Medulla oblongata (tissue), 1 donor: Measurements from ENCODE around the gene INO80B.
"Not testable (repeated sequence)": the region's sequence is repeated elsewhere in the genome, so short reads cannot be mapped to it uniquely, and the experiment has no call there.

Experiments used
- DNase-seq: peaks from one replicate; pipeline ENCODE4 v3.0.0-alpha.2; 2015; ENCODE audit errors: extremely low spot score

The INO80B gene

GRCh38 chr2:74454654-74455511, at the start of gene INO80B:
TSS of gene INO80B (plus strand) at chr2:74455087. CDS start at chr2:74455117, 30 bp downstream.
- DNase-seq = peak; percentile 99

- DNase-seq = no peak
These were observed 48.9 kb upstream of the INO80B start for GRCh38 chr2:74406035-74406434.

DNA sequence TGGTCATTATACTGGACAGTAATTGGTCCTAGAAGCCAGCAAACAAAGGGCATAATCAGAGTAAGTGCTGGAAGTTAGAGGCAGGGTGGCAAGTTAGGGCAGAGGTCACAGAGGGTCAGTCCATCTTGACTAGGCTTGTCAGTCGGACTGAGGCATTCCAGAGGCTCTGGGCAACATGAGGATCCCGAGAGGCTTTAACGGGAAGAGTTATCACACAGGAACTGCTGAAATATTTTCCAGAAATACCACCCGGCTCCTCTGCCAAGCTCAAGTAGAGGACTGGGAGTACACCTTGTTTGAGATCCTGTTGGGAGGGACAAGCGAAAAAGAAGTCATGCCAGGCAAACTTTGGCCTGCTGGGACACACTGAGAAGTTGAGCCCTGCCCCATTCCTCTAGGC, 47.2 kb upstream of the INO80B start:
- no peak for DNase-seq

DNA sequence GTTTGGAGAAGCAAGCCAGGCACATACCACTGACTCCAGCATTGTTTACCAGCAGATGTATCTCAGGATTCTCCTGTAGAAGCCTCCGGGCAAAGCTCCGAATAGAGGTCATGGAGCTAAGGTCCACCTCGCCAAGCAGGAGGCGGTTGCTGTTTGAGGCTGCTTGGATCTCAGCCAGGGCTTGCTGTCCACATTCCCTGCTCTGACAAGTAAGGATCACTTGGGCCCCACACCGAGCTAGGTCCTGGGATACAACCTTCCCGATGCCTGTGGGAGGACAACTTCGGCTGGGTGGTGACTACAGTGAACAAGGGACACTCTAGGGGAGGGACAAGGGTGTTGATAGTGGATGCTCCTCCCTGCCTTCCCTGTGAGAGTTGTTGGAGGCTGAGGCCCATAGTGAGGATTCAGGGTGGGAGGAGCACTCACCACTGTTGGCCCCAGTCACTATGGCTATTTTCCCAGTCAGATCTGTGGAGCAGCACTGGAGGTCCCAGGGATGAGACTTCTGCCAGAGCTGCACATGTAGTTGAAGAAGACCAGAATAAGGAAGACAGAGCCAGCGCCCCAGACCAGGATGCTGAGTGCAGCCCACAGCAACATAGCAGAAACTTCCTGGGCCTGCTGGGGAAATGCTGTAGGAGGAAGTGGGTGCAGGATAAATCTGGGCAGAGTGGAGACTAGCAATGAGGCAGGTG, 41.7 kb upstream of the INO80B start:
- DNase-seq = no peak

DNA sequence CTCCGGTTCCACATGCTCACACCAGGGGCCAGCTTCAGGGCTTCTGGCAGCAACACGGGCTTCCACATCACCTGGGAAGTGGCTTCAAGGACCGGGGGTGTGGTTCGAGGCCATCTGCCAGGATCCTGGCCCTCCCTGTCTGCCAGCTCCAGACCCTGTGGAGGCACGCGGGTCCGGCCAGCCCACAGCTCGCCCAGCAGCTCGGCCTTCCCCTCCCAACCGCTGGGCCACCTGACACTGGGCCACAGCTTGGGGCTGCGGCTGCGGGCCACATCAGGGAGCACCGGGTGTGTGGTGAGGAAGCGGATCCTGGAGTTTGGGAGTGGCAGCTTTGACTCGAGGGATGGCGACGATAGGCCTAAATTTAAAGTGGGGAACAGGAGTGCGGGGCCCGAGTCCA, 40.4 kb upstream of the INO80B start:
- DNase-seq = no peak

DNA sequence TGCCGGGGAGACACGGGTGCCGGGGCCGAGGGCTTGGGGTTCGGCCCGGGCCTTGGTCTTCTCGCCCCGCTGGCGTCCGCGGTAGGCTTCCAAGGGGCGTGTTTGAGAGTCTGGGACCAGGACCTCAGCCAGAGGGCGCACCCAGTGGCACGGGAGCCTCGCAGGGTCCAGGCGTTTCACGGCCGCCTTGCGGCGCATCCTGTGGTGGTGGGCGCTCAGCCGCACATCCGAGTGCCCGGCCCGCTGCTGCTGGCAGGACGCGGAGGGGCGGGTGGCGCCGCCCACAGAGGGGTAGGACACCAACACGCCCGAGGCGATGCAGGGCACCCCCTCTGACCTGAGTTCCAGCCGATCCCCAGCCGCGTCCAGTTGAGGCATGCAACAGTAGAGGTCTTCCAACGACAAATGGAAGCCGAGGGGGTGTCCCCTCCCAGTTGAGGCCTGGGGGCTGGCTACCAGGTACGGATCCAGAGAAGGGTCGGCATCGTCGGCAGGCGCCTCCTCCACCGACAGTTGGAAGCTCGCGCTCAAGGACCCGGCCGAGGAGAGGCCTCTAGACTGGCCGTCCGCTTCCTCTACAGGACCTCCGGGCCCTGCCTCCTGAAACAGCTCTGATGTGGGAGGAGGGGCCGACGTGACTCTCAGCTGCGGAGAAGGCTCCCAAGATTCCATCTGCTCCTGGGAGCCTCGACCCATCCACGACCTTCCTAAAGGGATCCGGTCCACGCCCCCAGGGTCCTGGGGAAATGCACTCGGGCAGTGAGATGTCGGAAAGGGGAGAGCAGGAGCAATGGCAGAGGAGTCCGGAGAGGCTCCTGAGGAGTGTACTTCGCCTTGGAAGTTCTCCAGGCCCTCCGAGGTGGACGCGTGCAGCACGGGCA, 39.8 kb upstream of the INO80B start:
- peak; percentile 54 for DNase-seq

DNA sequence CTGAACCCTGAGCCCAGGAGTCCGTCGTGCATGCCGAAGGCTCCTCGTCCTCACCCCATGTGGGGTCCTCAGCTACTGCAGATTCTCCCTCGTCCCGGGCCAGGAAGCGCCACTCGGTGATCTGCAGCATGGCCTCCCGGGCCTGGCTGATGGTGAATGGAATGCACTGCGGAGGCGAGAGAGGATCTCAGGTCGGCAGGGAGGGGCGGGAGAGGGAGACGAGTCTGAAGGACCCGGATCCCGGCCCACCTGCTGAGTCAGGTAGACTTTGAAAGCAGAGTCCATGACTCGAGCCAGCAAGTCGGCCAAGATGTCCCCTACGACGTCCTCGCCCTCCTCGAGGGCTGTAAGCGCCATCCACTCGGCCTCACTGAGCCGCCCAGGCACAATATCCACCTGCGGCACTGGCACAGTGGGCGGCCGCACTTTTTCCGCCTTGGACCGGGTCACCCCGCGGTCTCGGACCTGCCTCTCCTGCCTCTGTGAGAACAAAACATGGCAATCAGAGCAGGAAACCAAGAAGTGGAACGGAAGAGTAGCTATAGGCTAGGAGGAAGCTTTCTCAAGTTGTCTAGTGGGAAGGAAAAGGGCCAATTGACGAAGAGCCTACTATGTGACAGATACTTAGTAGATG, 39.0 kb upstream of the INO80B start:
- DNase-seq = no peak

GRCh38 chr2:74416778-74417177, 38.1 kb upstream of the INO80B start:
- DNase-seq = no peak

DNA sequence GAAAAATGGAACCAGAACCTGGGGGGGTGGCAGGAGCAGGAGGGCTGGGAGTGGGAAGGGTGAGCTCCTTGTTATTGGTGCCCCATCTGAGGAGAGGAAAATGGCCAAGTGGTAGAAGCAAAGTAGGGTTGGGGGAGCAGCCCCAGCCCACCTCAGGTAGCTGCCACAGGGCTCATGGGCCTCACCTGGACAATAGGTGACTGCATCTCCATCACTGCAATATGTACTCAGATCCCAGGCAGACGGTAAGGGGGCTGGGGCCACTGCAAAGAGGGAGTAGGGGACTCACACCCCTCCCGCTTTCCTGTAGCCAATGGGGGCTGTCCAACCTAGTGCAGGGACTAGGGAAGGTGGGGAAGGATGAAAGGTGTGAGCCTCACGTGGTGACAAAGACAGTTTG, 37.7 kb upstream of the INO80B start:
- DNase-seq = no peak

DNA sequence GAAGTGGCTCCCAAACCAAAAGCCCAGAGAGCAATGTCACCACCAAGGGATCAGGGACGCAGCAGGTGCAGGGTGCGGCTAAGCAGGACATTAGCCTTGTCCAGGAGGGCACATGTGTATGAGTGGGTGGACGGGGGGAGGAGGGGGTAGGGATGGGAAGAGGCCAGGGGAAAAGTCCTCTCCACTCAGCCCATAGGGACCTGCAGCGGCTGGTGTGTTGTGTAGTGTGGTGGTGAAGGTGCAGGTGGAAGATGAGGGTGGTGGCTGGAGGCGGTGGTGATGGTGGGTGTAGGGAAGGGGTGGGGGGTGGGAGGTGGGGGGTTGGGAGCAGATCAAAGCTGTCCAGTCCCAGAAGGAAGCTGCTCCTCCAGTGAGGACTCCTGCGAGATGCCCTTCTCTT, 37.1 kb upstream of the INO80B start:
- DNase-seq = no peak

DNA sequence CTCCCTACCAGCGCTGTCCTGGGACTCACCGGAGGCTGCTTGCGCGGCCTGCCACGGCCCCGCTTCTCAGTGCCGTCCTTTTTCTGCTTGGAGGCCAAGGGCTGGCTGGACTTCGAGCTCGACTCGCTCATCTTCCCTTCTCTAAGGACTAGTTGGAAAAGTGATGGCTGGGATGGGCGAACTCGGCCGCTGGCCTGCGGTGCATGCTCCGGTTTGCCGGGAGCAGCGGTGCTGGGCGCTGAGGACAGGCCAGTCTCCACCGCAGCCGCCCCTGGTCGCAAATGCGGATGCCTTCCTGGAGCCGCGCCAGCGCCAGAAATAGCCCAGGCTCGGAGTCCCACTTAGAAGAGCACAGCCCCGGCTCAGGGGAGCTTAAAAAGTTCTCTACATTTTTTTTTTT, 36.6 kb upstream of the INO80B start:
- no peak for DNase-seq

DNA sequence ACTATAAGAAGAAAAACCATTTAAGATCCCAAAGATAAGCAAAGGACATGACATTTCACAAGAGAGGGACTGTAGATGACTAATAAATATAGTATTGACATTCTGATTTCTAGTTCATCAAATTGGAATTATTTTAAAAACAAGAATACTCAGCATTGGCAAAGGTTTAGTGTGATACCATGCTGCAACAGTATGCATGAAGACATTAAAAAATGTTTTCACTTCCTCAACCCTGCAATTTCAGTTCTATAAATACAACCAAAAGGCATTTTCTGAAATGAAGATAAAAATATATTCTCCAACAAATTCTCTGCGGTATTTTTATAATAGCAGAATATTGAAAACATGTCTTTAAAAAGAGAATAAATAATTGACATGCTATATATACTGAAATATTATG, 35.5 kb upstream of the INO80B start:
- no peak for DNase-seq

DNA sequence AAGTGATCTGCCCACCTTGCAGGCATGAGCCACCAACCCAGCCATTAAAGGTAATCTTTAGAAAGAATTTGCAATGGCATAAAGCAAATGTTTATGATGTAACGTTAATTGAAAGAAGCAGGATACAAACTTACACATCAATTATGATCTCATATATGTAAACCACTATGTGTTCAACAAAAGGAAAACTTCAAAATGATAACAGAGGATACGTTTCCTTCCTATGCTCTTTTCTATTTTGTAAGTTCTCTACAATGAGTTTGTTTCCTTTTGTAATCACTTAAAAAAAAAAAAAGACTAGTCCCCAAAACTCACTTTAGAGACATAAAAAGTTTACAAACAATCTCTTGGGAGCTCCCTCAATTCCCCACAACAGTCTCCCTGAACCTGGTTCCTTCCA, 34.9 kb upstream of the INO80B start:
- DNase-seq = no peak

- DNase-seq = not testable (repeated sequence)
These were observed 34.3 kb upstream of the INO80B start for GRCh38 chr2:74420443-74421103.

GRCh38 chr2:74421221-74421870, 33.5 kb upstream of the INO80B start, which contains the start of the genes C2orf81 and WDR54:
TSS of gene C2orf81 (minus strand) at chr2:74421619. CDS start at chr2:74421560, 59 bp downstream.
TSS of gene WDR54 (plus strand) at chr2:74421730. CDS start at chr2:74422154, 424 bp downstream.
- DNase-seq = peak; percentile 61

DNA sequence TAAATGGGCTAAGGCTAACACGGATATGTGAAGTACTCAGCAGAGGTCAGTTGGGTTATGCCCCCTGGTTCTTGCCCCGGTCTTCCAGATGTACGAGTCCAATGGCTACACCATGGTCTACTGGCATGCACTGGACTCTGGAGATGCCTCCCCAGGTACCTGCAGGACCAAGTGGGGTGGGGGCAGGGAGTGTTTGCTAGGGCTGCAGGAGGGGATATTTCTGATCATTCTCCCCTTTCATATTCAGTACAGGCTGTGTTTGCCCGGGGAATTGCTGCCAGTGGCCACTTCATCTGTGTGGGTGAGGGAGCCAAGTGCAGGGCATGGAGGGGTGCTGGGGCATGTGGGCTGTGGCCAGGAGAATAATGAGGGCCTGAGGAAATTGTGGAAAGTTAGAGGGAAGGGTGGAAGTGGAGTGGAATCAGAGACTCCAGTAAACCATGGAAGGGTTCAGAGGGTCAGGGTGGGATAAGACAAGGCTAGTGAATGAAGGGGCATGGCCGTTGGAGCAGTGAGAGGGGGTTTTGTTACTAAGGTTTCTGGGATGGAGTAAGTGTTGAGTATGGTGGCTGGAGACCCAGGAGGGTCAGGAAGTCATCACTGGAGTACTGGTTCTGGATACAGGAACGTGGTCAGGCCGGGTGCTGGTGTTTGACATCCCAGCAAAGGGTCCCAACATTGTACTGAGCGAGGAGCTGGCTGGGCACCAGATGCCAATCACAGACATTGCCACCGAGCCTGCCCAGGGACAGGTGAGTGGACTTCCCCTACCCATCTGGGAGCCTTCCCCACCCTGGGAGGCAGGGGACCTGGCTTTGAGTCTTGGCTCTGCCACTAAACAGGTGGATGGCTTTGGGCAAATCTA, 31.4 kb upstream of the INO80B start:
- DNase-seq = no peak

GRCh38 chr2:74424139-74424992, 30.5 kb upstream of the INO80B start:
- no peak for DNase-seq

- DNase-seq = no peak
These were observed 29.9 kb upstream of the INO80B start for GRCh38 chr2:74424995-74425406.
